ENCODE data around the gene AKNA.

The AKNA gene

DNA sequence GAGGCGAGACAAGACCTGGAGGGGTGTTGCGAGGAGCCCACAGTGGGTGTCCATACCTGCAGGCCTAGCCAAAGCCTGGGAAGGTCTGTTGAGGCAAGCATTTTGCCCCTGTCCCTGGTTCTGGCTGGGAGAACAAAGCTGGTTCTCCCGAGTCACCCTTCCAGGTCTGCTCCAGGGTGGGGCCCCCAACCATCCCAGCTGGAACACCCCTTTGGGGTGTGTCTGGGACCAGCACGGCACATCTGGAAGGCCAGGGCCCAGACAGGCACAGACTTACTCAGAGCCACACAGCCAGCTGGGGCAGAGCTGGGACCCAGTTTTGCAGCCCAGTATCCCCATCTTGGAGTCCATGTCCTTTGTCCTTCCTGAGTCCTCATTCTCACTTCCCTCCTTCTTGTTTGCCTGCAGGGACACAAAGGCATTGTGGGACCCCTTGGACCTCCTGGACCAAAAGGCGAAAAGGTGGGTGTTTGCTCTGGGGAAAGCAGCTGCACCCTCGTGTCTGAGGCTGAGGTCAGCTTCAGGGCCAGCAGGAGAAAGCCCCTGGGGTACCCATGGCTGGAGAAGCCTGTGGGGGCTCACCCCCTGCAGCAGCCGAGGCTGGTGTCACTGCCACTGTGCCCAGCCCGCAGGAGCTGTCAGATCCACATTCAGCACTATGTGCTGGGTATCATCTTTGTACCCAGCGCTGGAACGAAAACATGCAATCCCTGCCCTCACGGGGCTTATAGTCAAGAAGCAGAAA lies 103.3 kb downstream of the AKNA start:
- TF ChIP-seq, protein P1, sequence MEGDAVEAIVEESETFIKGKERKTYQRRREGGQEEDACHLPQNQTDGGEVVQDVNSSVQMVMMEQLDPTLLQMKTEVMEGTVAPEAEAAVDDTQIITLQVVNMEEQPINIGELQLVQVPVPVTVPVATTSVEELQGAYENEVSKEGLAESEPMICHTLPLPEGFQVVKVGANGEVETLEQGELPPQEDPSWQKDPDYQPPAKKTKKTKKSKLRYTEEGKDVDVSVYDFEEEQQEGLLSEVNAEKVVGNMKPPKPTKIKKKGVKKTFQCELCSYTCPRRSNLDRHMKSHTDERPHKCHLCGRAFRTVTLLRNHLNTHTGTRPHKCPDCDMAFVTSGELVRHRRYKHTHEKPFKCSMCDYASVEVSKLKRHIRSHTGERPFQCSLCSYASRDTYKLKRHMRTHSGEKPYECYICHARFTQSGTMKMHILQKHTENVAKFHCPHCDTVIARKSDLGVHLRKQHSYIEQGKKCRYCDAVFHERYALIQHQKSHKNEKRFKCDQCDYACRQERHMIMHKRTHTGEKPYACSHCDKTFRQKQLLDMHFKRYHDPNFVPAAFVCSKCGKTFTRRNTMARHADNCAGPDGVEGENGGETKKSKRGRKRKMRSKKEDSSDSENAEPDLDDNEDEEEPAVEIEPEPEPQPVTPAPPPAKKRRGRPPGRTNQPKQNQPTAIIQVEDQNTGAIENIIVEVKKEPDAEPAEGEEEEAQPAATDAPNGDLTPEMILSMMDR (IDR thresholded peaks at IDR 0.05), result no peak

Data from LNCAP (cell line).